Neuronal stem cell (in vitro differentiated cells): ENCODE data around the gene CTSE.
"Not testable (repeated sequence)": the region's sequence is repeated elsewhere in the genome, so short reads cannot be mapped to it uniquely, and the experiment has no call there.

Source experiments
- DNase-seq: peaks from one replicate; pipeline ENCODE4 v3.0.0-alpha.2; 2013; ENCODE audit warnings: low spot score
- H2AFZ ChIP-seq: one replicate; pipeline ENCODE4 v1.6.1; 2013; ENCODE audit warnings: mild to moderate bottlenecking, low read length, inconsistent platforms
- H2AK5ac ChIP-seq: 2 replicates; pipeline ENCODE4 v1.6.1; 2013; ENCODE audit warnings: low read depth, mild to moderate bottlenecking, inconsistent platforms, low read length, moderate library complexity, mixed read lengths
- H2BK120ac ChIP-seq: 2 replicates; pipeline ENCODE4 v1.6.1; 2013; ENCODE audit warnings: low read depth, mild to moderate bottlenecking, inconsistent platforms, low read length, moderate library complexity, mixed read lengths
- H2BK12ac ChIP-seq: one replicate; pipeline ENCODE4 v1.6.1; 2013; ENCODE audit warnings: low read length, inconsistent platforms
- H2BK15ac ChIP-seq: 2 replicates; pipeline ENCODE4 v1.6.1; 2013; ENCODE audit warnings: mild to moderate bottlenecking, low read length, inconsistent platforms, mixed read lengths
- H2BK5ac ChIP-seq: one replicate; pipeline ENCODE4 v1.6.1; 2013; ENCODE audit warnings: inconsistent platforms, mild to moderate bottlenecking, low read length, moderate library complexity
- H3K14ac ChIP-seq: one replicate; pipeline ENCODE4 v1.6.1; 2013; ENCODE audit warnings: low read length, inconsistent platforms
- H3K18ac ChIP-seq: 2 replicates; pipeline ENCODE4 v1.6.1; 2013; ENCODE audit warnings: low read length, inconsistent platforms
- H3K23ac ChIP-seq: 2 replicates; pipeline ENCODE4 v1.6.1; 2013; ENCODE audit warnings: low read depth, mild to moderate bottlenecking, mixed read lengths, low read length, inconsistent platforms; ENCODE audit not compliant: poor library complexity
- H3K27ac ChIP-seq: replicated peaks from 3 replicates; pipeline ENCODE4 v1.5.1; 2013; ENCODE audit warnings: low read length, inconsistent platforms
- H3K27me3 ChIP-seq, 3 experiments: 2 replicates each; pipeline ENCODE4 v1.6.1; 2013; ENCODE audit warnings: low read length in 3 of 3, mild to moderate bottlenecking in 2 of 3, inconsistent platforms in 1 of 3, low read depth in 1 of 3, mixed read lengths in 1 of 3, moderate library complexity in 1 of 3; ENCODE audit not compliant: control insufficient read depth in 3 of 3, insufficient read depth in 3 of 3
- H3K36me3 ChIP-seq, 2 donors: replicated peaks in 1 of 2; 2 replicates each; pipeline ENCODE4 v1.6.1; 2013; ENCODE audit warnings: low read length in 2 of 2; ENCODE audit not compliant: control insufficient read depth in 2 of 2, insufficient read depth in 2 of 2
- H3K4ac ChIP-seq: 2 replicates; pipeline ENCODE4 v1.6.1; 2013; ENCODE audit warnings: inconsistent platforms, mild to moderate bottlenecking, low read length, moderate library complexity
- H3K4me1 ChIP-seq, 2 donors: 1 replicate in 1 of 2; 2 replicates in 1 of 2; pipeline ENCODE4 v1.6.1; 2013; ENCODE audit warnings: low read length in 2 of 2, low read depth in 1 of 2; ENCODE audit not compliant: control insufficient read depth in 2 of 2, insufficient read depth in 1 of 2
- H3K4me2 ChIP-seq: one replicate; pipeline ENCODE4 v1.6.1; 2013; ENCODE audit warnings: mild to moderate bottlenecking, low read length, inconsistent platforms; ENCODE audit not compliant: insufficient read depth, poor library complexity, severe bottlenecking
- H3K4me3 ChIP-seq, 2 donors: 2 replicates each; pipeline ENCODE4 v1.5.1; 2013; ENCODE audit warnings: low read length in 2 of 2, mild to moderate bottlenecking in 2 of 2, inconsistent platforms in 1 of 2, moderate library complexity in 1 of 2
- H3K79me1 ChIP-seq: one replicate; pipeline ENCODE4 v1.6.1; 2013; ENCODE audit warnings: low read depth, mild to moderate bottlenecking, inconsistent platforms, low read length, moderate library complexity
- H3K9ac ChIP-seq: one replicate; pipeline ENCODE4 v1.6.1; 2013; ENCODE audit warnings: mild to moderate bottlenecking, low read depth, low read length, inconsistent platforms; ENCODE audit not compliant: poor library complexity
- H3K9me3 ChIP-seq, 2 donors: replicated peaks in 1 of 2; 2 replicates each; pipeline versions ENCODE3 to v1.6.1; 2013; ENCODE audit warnings: low read length in 2 of 2, mild to moderate bottlenecking in 2 of 2, inconsistent platforms in 1 of 2, low read depth in 1 of 2, mixed read lengths in 1 of 2, moderate library complexity in 1 of 2; ENCODE audit not compliant: control insufficient read depth in 2 of 2, insufficient read depth in 1 of 2
- H4K8ac ChIP-seq: one replicate; pipeline ENCODE4 v1.6.1; 2013; ENCODE audit warnings: low read depth, mild to moderate bottlenecking, inconsistent platforms, low read length, moderate library complexity
- H4K91ac ChIP-seq: one replicate; pipeline ENCODE4 v1.6.1; 2013; ENCODE audit warnings: low read length, low read depth, mild to moderate bottlenecking, inconsistent platforms; ENCODE audit not compliant: poor library complexity
- WGBS, 2 donors: extraction: QIAGEN DNeasy Blood & Tissue Kit; methylation state at CpG; one replicate each; pipeline ENCODE4 v1.1.7; 2013; ENCODE audit warnings: missing lambda C conversion rate in 2 of 2, mixed read lengths in 1 of 2; ENCODE audit not compliant: insufficient read length in 2 of 2, insufficient replicate concordance in 1 of 2; ENCODE audit errors: extremely low coverage in 2 of 2; 5-methylcytosine and 5-hydroxymethylcytosine counted together

CTSE gene

GRCh38 chr1:206001476-206001888, 22.2 kb downstream of the CTSE start:
- DNase-seq, result no peak

GRCh38 chr1:206000641-206001339, 22.9 kb downstream of the CTSE start:
- no peak overlapping the region for H2BK5ac ChIP-seq
- no peak overlapping the region for H3K18ac ChIP-seq
- H2BK12ac ChIP-seq, result no peak overlapping the region
- H3K27ac ChIP-seq, result no peak overlapping the region
- H3K23ac ChIP-seq, result no peak overlapping the region
- no peak overlapping the region for H3K4me2 ChIP-seq
- no peak overlapping the region for H4K8ac ChIP-seq
- H3K79me1 ChIP-seq, result peaks cover 8% of the 10 kb centered on the region
- no peak for DNase-seq
- peaks cover 0 to 8% of the 10 kb centered on the region in 2 donors for H3K9me3 ChIP-seq
- H3K36me3 ChIP-seq, result peaks cover 0 to 2% of the 10 kb centered on the region in 2 donors
- H2AFZ ChIP-seq, result no peak overlapping the region
- peaks cover 0 to 13% of the 10 kb centered on the region in 2 donors for H3K4me1 ChIP-seq
- no peak overlapping the region for H2AK5ac ChIP-seq
- no peak overlapping the region for H3K14ac ChIP-seq
- no peak overlapping the region for H2BK120ac ChIP-seq
- H4K91ac ChIP-seq, result no peak overlapping the region
- H3K4ac ChIP-seq, result no peak overlapping the region
- H3K9ac ChIP-seq, result no peak overlapping the region
- H2BK15ac ChIP-seq, result no peak overlapping the region
- H3K4me3 ChIP-seq, result no peak overlapping the region
- peaks cover 0 to 9% (median 8%) of the 10 kb centered on the region in 3 experiments for H3K27me3 ChIP-seq
- no CpG with 5 or more reads among the region's 8 CpGs for WGBS, 2 donors

More at GRCh38 chr1:206001476-206001888, 22.2 kb downstream of the CTSE start:
- H2AFZ ChIP-seq, result no peak overlapping the region
- H2BK12ac ChIP-seq, result no peak overlapping the region
- H3K36me3 ChIP-seq, result peaks cover 0 to 2% of the 10 kb centered on the region in 2 donors
- H3K4me2 ChIP-seq, result no peak overlapping the region
- H3K23ac ChIP-seq, result no peak overlapping the region
- peaks cover 0 to 9% (median 8%) of the 10 kb centered on the region in 3 experiments for H3K27me3 ChIP-seq
- peaks cover 0 to 14% of the 10 kb centered on the region in 2 donors for H3K4me1 ChIP-seq
- H2BK120ac ChIP-seq, result no peak overlapping the region
- no peak overlapping the region for H4K91ac ChIP-seq
- H2BK15ac ChIP-seq, result peak overlapping the region; percentile 5
- H3K18ac ChIP-seq, result no peak overlapping the region
- WGBS, 2 donors, result no CpG with 5 or more reads among the region's 3 CpGs
- no peak overlapping the region for H4K8ac ChIP-seq
- no peak overlapping the region for H3K4me3 ChIP-seq
- no peak overlapping the region for H2BK5ac ChIP-seq
- H3K27ac ChIP-seq, result no peak overlapping the region
- no peak overlapping the region for H3K14ac ChIP-seq
- H3K9ac ChIP-seq, result no peak overlapping the region
- H3K79me1 ChIP-seq, result peaks cover 8% of the 10 kb centered on the region
- H3K9me3 ChIP-seq, result peaks cover 0 to 5% of the 10 kb centered on the region in 2 donors
- H3K4ac ChIP-seq, result no peak overlapping the region
- no peak overlapping the region for H2AK5ac ChIP-seq

GRCh38 chr1:205998457-205999241, 25.0 kb downstream of the CTSE start:
- no peak overlapping the region for H3K27ac ChIP-seq
- no peak overlapping the region for H4K91ac ChIP-seq
- peaks cover 0 to 5% of the 10 kb centered on the region in 2 donors for H3K9me3 ChIP-seq
- H3K27me3 ChIP-seq, result peaks cover 0 to 9% (median 0%) of the 10 kb centered on the region in 3 experiments
- peak overlapping the region; percentile 42 for H2AK5ac ChIP-seq
- WGBS, 2 donors, result no CpG with 5 or more reads among the region's 13 CpGs
- no peak overlapping the region for H3K4me3 ChIP-seq
- no peak overlapping the region for H3K23ac ChIP-seq
- peak overlapping the region; percentile 87 for H3K18ac ChIP-seq
- no peak overlapping the region for H3K4ac ChIP-seq
- peak overlapping the region; percentile 16 for H3K9ac ChIP-seq
- no peak overlapping the region for H2AFZ ChIP-seq
- H3K79me1 ChIP-seq, result no peaks in the 10 kb centered on the region
- H3K4me1 ChIP-seq, result peaks cover 0 to 14% of the 10 kb centered on the region in 2 donors
- H2BK120ac ChIP-seq, result no peak overlapping the region
- no peak for DNase-seq
- no peak overlapping the region for H3K4me2 ChIP-seq
- H2BK5ac ChIP-seq, result no peak overlapping the region
- H3K36me3 ChIP-seq, result no peaks in the 10 kb centered on the region
- no peak overlapping the region for H2BK12ac ChIP-seq
- H4K8ac ChIP-seq, result no peak overlapping the region
- peak overlapping the region; percentile 49 for H3K14ac ChIP-seq
- H2BK15ac ChIP-seq, result no peak overlapping the region

- not testable (repeated sequence) for H3K23ac ChIP-seq, H2AK5ac ChIP-seq, H2BK12ac ChIP-seq, H4K8ac ChIP-seq, H4K91ac ChIP-seq, H3K9ac ChIP-seq, H3K4me3 ChIP-seq, DNase-seq, H3K79me1 ChIP-seq, H3K9me3 ChIP-seq, H3K4me2 ChIP-seq, H2BK5ac ChIP-seq, H3K36me3 ChIP-seq, H3K18ac ChIP-seq, H3K27me3 ChIP-seq, H3K4me1 ChIP-seq, H3K14ac ChIP-seq, H2BK15ac ChIP-seq, H2AFZ ChIP-seq, H2BK120ac ChIP-seq, H3K27ac ChIP-seq, H3K4ac ChIP-seq
- WGBS, 2 donors, result no CpG with 5 or more reads among the region's 1 CpG
These were observed 27.1 kb downstream of the CTSE start for GRCh38 chr1:205996641-205997040.
